IMR-90 (cell line): ENCODE data around the gene TIAM2. TPM values are rescaled to one million over a fixed set of nuclear protein-coding genes. Genes with fewer than 3 reads are reported as not detected.

Experiments
- ATAC-seq: fragments of 200-7000 bp; cut with Tn5 transposase; 2 replicates; pipeline ENCODE4 v1.9.1; 2020; ENCODE audit warnings: low read depth, mild to moderate bottlenecking, moderate library complexity
- BruUV-seq: library from RNA; stranded (reverse); fragments of 400-500 nt; replicated peaks from 2 replicates; lab custom pipeline; 2021; lab: Mats Ljungman, UMichigan
- CTCF ChIA-PET: fragments of 300-600 bp; formaldehyde crosslinking; extraction: SDS; loops from one replicate; lab custom pipeline; 2021; ENCODE audit warnings: antibody characterized with exemption; lab: Yijun Ruan, JAX
- POLR2A ChIA-PET: fragments of 300-600 bp; sonication (Branson Sonifier 250); formaldehyde crosslinking; loops from one replicate; lab custom pipeline; 2022; ENCODE audit warnings: antibody characterized with exemption; ENCODE audit not compliant: unreplicated experiment; lab: Charles Lee
- DNase-seq: peaks from one replicate; pipeline ENCODE4 v3.0.0; 2013
- H2AFZ ChIP-seq: replicated peaks from 2 replicates; pipeline ENCODE3; 2013; ENCODE audit warnings: low read length, mild to moderate bottlenecking; ENCODE audit not compliant: poor library complexity
- H2AK5ac ChIP-seq: 2 replicates; pipeline ENCODE4 v1.6.1; 2013; ENCODE audit warnings: low read depth, low read length, inconsistent platforms
- H2AK9ac ChIP-seq: replicated peaks from 2 replicates; pipeline ENCODE3; 2013; ENCODE audit warnings: mild to moderate bottlenecking, low read depth, low read length, moderate library complexity; ENCODE audit not compliant: poor library complexity
- H2BK120ac ChIP-seq: 2 replicates; pipeline ENCODE4 v1.6.1; 2013; ENCODE audit warnings: low read depth, low read length, inconsistent platforms
- H2BK15ac ChIP-seq: 3 replicates; pipeline ENCODE4 v1.6.1; 2013; ENCODE audit warnings: low read depth, low read length, inconsistent platforms
- H2BK20ac ChIP-seq: 2 replicates; pipeline ENCODE4 v1.6.1; 2013; ENCODE audit warnings: low read depth, mild to moderate bottlenecking, inconsistent platforms, low read length, moderate library complexity
- H2BK5ac ChIP-seq: 2 replicates; pipeline ENCODE4 v1.6.1; 2013; ENCODE audit warnings: mild to moderate bottlenecking, low read depth, low read length, inconsistent platforms; ENCODE audit not compliant: poor library complexity, severe bottlenecking
- H3K14ac ChIP-seq: replicated peaks from 2 replicates; pipeline ENCODE4 v1.6.1; 2013; ENCODE audit warnings: low read depth, low read length, inconsistent platforms
- H3K18ac ChIP-seq: 2 replicates; pipeline ENCODE4 v1.6.1; 2013; ENCODE audit warnings: low read depth, low read length, control low read depth
- H3K23ac ChIP-seq: 2 replicates; pipeline ENCODE4 v1.6.1; 2013; ENCODE audit warnings: low read depth, low read length, inconsistent platforms
- H3K27ac ChIP-seq: 2 replicates; pipeline ENCODE4 v1.5.1; 2013; ENCODE audit warnings: mild to moderate bottlenecking, control low read depth, low read length; ENCODE audit not compliant: insufficient read depth
- H3K27me3 ChIP-seq: 2 replicates; pipeline ENCODE4 v1.6.1; 2013; ENCODE audit warnings: low read length; ENCODE audit not compliant: control insufficient read depth, insufficient read depth
- H3K36me3 ChIP-seq: 2 replicates; pipeline ENCODE4 v1.6.1; 2013; ENCODE audit warnings: low read length, mixed read lengths; ENCODE audit not compliant: control insufficient read depth, insufficient read depth
- H3K4ac ChIP-seq: 2 replicates; pipeline ENCODE4 v1.6.1; 2013; ENCODE audit warnings: low read depth, low read length, inconsistent platforms
- H3K4me1 ChIP-seq: 2 replicates; pipeline ENCODE4 v1.6.1; 2013; ENCODE audit warnings: low read length, mixed read lengths; ENCODE audit not compliant: control insufficient read depth, insufficient read depth
- H3K4me2 ChIP-seq: 2 replicates; pipeline ENCODE4 v1.6.1; 2013; ENCODE audit warnings: low read depth, mild to moderate bottlenecking, control low read depth, low read length, moderate library complexity
- H3K4me3 ChIP-seq: 2 replicates; pipeline ENCODE4 v1.5.1; 2013; ENCODE audit warnings: low read depth, mild to moderate bottlenecking, control low read depth, low read length, moderate library complexity; ENCODE audit not compliant: insufficient read depth
- H3K56ac ChIP-seq: 2 replicates; pipeline ENCODE4 v1.6.1; 2013; ENCODE audit warnings: low read length, inconsistent platforms; ENCODE audit not compliant: insufficient read depth; ENCODE audit errors: extremely low read depth
- H3K79me1 ChIP-seq, 2 experiments: 2 replicates each; pipeline ENCODE4 v1.6.1; 2013; ENCODE audit warnings: low read length in 2 of 2, inconsistent platforms in 1 of 2, low read depth in 1 of 2
- H3K9ac ChIP-seq: 2 replicates; pipeline ENCODE4 v1.6.1; 2013; ENCODE audit warnings: low read depth, low read length, control low read depth
- H3K9me1 ChIP-seq: 2 replicates; pipeline ENCODE4 v1.6.1; 2013; ENCODE audit warnings: low read length, inconsistent platforms; ENCODE audit not compliant: insufficient read depth
- H3K9me3 ChIP-seq: 2 replicates; pipeline ENCODE4 v1.6.1; 2013; ENCODE audit warnings: low read length; ENCODE audit not compliant: control insufficient read depth, insufficient read depth
- H4K20me1 ChIP-seq: 2 replicates; pipeline ENCODE4 v1.6.1; 2013; ENCODE audit warnings: low read length, inconsistent platforms; ENCODE audit not compliant: insufficient read depth
- H4K5ac ChIP-seq: 2 replicates; pipeline ENCODE4 v1.6.1; 2013; ENCODE audit warnings: mild to moderate bottlenecking, low read depth, low read length, control low read depth
- H4K8ac ChIP-seq, 2 experiments: 2 replicates each; pipeline ENCODE4 v1.6.1; 2013; ENCODE audit warnings: low read depth in 2 of 2, low read length in 2 of 2, control low read depth in 1 of 2, inconsistent platforms in 1 of 2
- H4K91ac ChIP-seq: 2 replicates; pipeline ENCODE4 v1.6.1; 2013; ENCODE audit warnings: low read depth, low read length, inconsistent platforms; ENCODE audit not compliant: insufficient read depth
- CEBPB ChIP-seq: IDR thresholded peaks from 2 replicates; pipeline ENCODE4 v1.6.1; 2012; ENCODE audit warnings: low read depth, low read length, improper control_type of control experiment
- CHD1 ChIP-seq: IDR thresholded peaks from 2 replicates; pipeline ENCODE4 v1.6.1; 2012; ENCODE audit warnings: low read depth, low read length, improper control_type of control experiment
- FOS ChIP-seq: fragments of 150-350 bp; IDR thresholded peaks from 2 replicates; pipeline ENCODE4 v1.6.1; 2016; ENCODE audit warnings: low read depth, low read length
- MAFK ChIP-seq: IDR thresholded peaks from 2 replicates; pipeline ENCODE4 v1.6.1; 2012; ENCODE audit warnings: low read depth, low read length, improper control_type of control experiment
- MAZ ChIP-seq: IDR thresholded peaks from 2 replicates; pipeline ENCODE4 v1.6.1; 2012; ENCODE audit warnings: low read depth, mild to moderate bottlenecking, low read length, improper control_type of control experiment, moderate library complexity, borderline replicate concordance
- MXI1 ChIP-seq: IDR thresholded peaks from 2 replicates; pipeline ENCODE4 v1.6.1; 2012; ENCODE audit warnings: low read depth, mild to moderate bottlenecking, low read length, moderate library complexity, borderline replicate concordance
- POLR2A ChIP-seq: IDR thresholded peaks from 2 replicates; pipeline ENCODE4 v1.6.1; 2012; ENCODE audit warnings: mild to moderate bottlenecking, low read depth, low read length
- RCOR1 ChIP-seq: IDR thresholded peaks from 2 replicates; pipeline ENCODE4 v1.6.1; 2012; ENCODE audit warnings: mild to moderate bottlenecking, low read length, improper control_type of control experiment; ENCODE audit not compliant: insufficient replicate concordance
- WGBS, 2 experiments: methylation state at CpG; one replicate each; pipeline versions ENCODE4 v1.1.5 to v1.1.7; 2013; ENCODE audit warnings: missing lambda C conversion rate in 2 of 2; ENCODE audit not compliant: insufficient read length in 1 of 2; ENCODE audit errors: extremely low coverage in 2 of 2; 5-methylcytosine and 5-hydroxymethylcytosine counted together
- dilution Hi-C: fragments of 300-500 bp; cut with HindIII; formaldehyde crosslinking; loops from one replicate; pipeline ENCODE4 v1.14.3; 2018; ENCODE audit warnings: low sequenced_read_pairs; ENCODE audit not compliant: unreplicated experiment
- in situ Hi-C: fragments of 300-500 bp; cut with MboI; formaldehyde crosslinking; loops from 3 replicates; pipeline ENCODE4 v1.14.3; 2019; ENCODE audit warnings: low sequenced_read_pairs, inconsistent platforms, mixed read lengths
- intact Hi-C: fragments of 100-400 bp; cut with micrococcal nuclease; formaldehyde crosslinking; loops from 2 replicates; pipeline ENCODE4 v1.10.0; 2022
- polyA plus RNA-seq, 3 experiments: library from polyadenylated mRNA; depleted of rRNA; stranded (reverse); fragments of >200 nt; gene quantifications; 2 replicates each; pipeline ENCODE4 v1.2.3, GENCODE V29; 2012; ENCODE audit warnings: low replicate concordance in 1 of 3
- total RNA-seq: library from RNA; depleted of rRNA; stranded (reverse); fragments of >200 nt; gene quantifications from 2 replicates; pipeline ENCODE4 v1.2.3, GENCODE V29; 2012
- TF ChIP-seq, protein P1 (sequence below): fragments of 150-350 bp; IDR thresholded peaks from 2 replicates; pipeline ENCODE4 v1.6.1; 2017; ENCODE audit warnings: mild to moderate bottlenecking, antibody characterized with exemption, low read length, low read depth

The TIAM2 gene
- total and polyA plus RNA-seq, 2 of the 4 experiments (the other 2 are of a cell fraction), result 3.1 to 4.7 TPM

GRCh38 chr6:155219299-155219698 is 224.2 kb downstream of the TIAM2 start:
- H3K4me2 ChIP-seq, result no peak overlapping the region
- POLR2A ChIA-PET, result no interaction called here
- no peak overlapping the region for H2BK15ac ChIP-seq
- no CpG with 5 or more reads among the region's 7 CpGs for WGBS, 2 experiments
- DNase-seq (no peak), ATAC-seq (no peak)
- H3K4me1 ChIP-seq, result peaks cover 4% of the 10 kb centered on the region; the same call in 1 of the 2 replicates
- dilution Hi-C loops (no loop called here), intact Hi-C loops (no loop called here), in situ Hi-C loops (no loop called here)
- no peaks in the 10 kb centered on the region for H4K20me1 ChIP-seq
- no peaks in the 10 kb centered on the region for H3K79me1 ChIP-seq
- no peak overlapping the region for H2AK9ac ChIP-seq
- H4K8ac ChIP-seq, result no peak overlapping the region
- no peak overlapping the region for H3K27ac ChIP-seq
- BruUV-seq, result no TSS peak
- no peak overlapping the region for H3K23ac ChIP-seq
- no peak overlapping the region for H2BK5ac ChIP-seq
- H4K91ac ChIP-seq, result no peak overlapping the region
- H3K9ac ChIP-seq, result no peak overlapping the region
- H3K4ac ChIP-seq, result no peak overlapping the region
- no peak overlapping the region for H3K14ac ChIP-seq
- no peak for TF ChIP-seq MXI1
- TF ChIP-seq MAFK, result no peak
- TF ChIP-seq CEBPB, result no peak
- no peak for TF ChIP-seq CHD1
- TF ChIP-seq MAZ, result no peak
- TF ChIP-seq RCOR1, result no peak
- TF ChIP-seq POLR2A, result no peak
- no peak for TF ChIP-seq FOS
- TF ChIP-seq, protein P1, sequence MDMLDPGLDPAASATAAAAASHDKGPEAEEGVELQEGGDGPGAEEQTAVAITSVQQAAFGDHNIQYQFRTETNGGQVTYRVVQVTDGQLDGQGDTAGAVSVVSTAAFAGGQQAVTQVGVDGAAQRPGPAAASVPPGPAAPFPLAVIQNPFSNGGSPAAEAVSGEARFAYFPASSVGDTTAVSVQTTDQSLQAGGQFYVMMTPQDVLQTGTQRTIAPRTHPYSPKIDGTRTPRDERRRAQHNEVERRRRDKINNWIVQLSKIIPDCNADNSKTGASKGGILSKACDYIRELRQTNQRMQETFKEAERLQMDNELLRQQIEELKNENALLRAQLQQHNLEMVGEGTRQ, result no peak
- no peaks in the 10 kb centered on the region for H3K27me3 ChIP-seq
- no peak overlapping the region for H2AK5ac ChIP-seq
- no peak overlapping the region for H3K4me3 ChIP-seq
- no peaks in the 10 kb centered on the region for H3K9me3 ChIP-seq
- no peak overlapping the region for H2AFZ ChIP-seq
- CTCF ChIA-PET, result no interaction called here
- H2BK20ac ChIP-seq, result no peak overlapping the region
- no peaks in the 10 kb centered on the region for H3K36me3 ChIP-seq
- no peak overlapping the region for H4K5ac ChIP-seq
- no peak overlapping the region for H3K56ac ChIP-seq
- no peak overlapping the region for H3K18ac ChIP-seq
- H2BK120ac ChIP-seq, result no peak overlapping the region
- H3K9me1 ChIP-seq, result peaks cover 1% of the 10 kb centered on the region; the same call in 1 of the 2 replicates
